Measurements from ENCODE around the gene BBS4.

BBS4 gene

GRCh38 chr15:72764656-72765055, 78.6 kb downstream of the BBS4 start:
- no peak for DNase-seq (ENCODE audit: extremely low read depth, low read depth)
- no peak for TF ChIP-seq CTCF (IDR thresholded peaks at IDR 0.05; ENCODE audit: low read depth, low read length)

- no peak for TF ChIP-seq CTCF (IDR thresholded peaks at IDR 0.05; ENCODE audit: low read depth, low read length)
- DNase-seq (ENCODE audit: extremely low read depth, low read depth) = no peak
Observed at GRCh38 chr15:72766025-72766424, 80.0 kb downstream of the BBS4 start.

- DNase-seq (ENCODE audit: extremely low read depth, low read depth) = no peak
- no peak for TF ChIP-seq CTCF (IDR thresholded peaks at IDR 0.05; ENCODE audit: low read depth, low read length)
Observed at GRCh38 chr15:72766780-72767179, 80.8 kb downstream of the BBS4 start.

- no peak; the same call in none of the 2 replicates for TF ChIP-seq CTCF (IDR thresholded peaks at IDR 0.05; ENCODE audit: low read depth, low read length)
- DNase-seq (ENCODE audit: extremely low read depth, low read depth) = no peak
Observed at GRCh38 chr15:72770673-72771328, 84.8 kb downstream of the BBS4 start.

- TF ChIP-seq CTCF (IDR thresholded peaks at IDR 0.05; ENCODE audit: low read depth, low read length) = no peak
- no peak for DNase-seq (ENCODE audit: extremely low read depth, low read depth)
Observed at GRCh38 chr15:72771329-72771725, 85.3 kb downstream of the BBS4 start.

- DNase-seq (ENCODE audit: extremely low read depth, low read depth) = no peak
- no peak for TF ChIP-seq CTCF (IDR thresholded peaks at IDR 0.05; ENCODE audit: low read depth, low read length)
Observed at GRCh38 chr15:72774696-72775383, 88.8 kb downstream of the BBS4 start.

- TF ChIP-seq CTCF (IDR thresholded peaks at IDR 0.05; ENCODE audit: low read depth, low read length) = no peak
- DNase-seq (ENCODE audit: extremely low read depth, low read depth) = no peak
Observed at GRCh38 chr15:72778796-72779195, 92.8 kb downstream of the BBS4 start.

All from AG09319 (cell line).